ENCODE measurements around the gene YOD1. TPM values are rescaled to one million over a fixed set of nuclear protein-coding genes. Genes with fewer than 3 reads are reported as not detected.

Gene YOD1
- total and polyA plus RNA-seq, 10 of the 15 experiments (the other 5 are each of a cell fraction or from before 2014, with no cell fraction given): 2.1 to 7.9 (median 5.0) TPM

- TF ChIP-seq BRCA1 (IDR thresholded peaks at IDR 0.05; ENCODE audit: low read depth, low read length) (no peak), EED (IDR thresholded peaks at IDR 0.05; ENCODE audit: low read depth) (no peak), STAT3 (IDR thresholded peaks at IDR 0.05; ENCODE audit: low read depth, low read length) (no peak), HDGF (IDR thresholded peaks at IDR 0.05) (no peak)
Observed at GRCh38 chr1:207081806-207082205, 30.8 kb upstream of the YOD1 start (continued).

- Histone ChIP-seq H2AFZ (ENCODE audit: control insufficient read depth, low read depth, low read length) (no peak overlapping the region), H3K36me3 (ENCODE audit: control insufficient read depth in 2 of 2, insufficient read depth in 2 of 2, low read length in 1 of 2) (no peaks in the 10 kb centered on the region), H3K27ac (ENCODE audit: control insufficient read depth, insufficient read depth) (no peak overlapping the region), H3K9me3 (replicated peaks; ENCODE audit: control insufficient read depth, insufficient read depth, low read length) (no peaks in the 10 kb centered on the region), H3K9ac (ENCODE audit: control insufficient read depth, insufficient read depth, low read length) (no peak overlapping the region), H3K4me2 (ENCODE audit: control insufficient read depth, insufficient read depth) (no peak overlapping the region), H3K27me3 (replicated peaks in 1 of 2; ENCODE audit: control insufficient read depth in 2 of 2, insufficient read depth in 2 of 2, low read length in 1 of 2) (no peaks in the 10 kb centered on the region), H3K4me3 (no peak overlapping the region), H4K20me1 (ENCODE audit: control insufficient read depth, insufficient read depth) (no peaks in the 10 kb centered on the region), H3K4me1 (ENCODE audit: control insufficient read depth, insufficient read depth, low read length) (peaks cover 4% of the 10 kb centered on the region; the same call in 1 of the 2 replicates), H3K79me2 (ENCODE audit: control insufficient read depth, insufficient read depth, low read length) (no peaks in the 10 kb centered on the region)
- ATAC-seq (no peak), FAIRE-seq (no peak), DNase-seq (ENCODE audit: low read depth, low spot score) (no peak)
- intact Hi-C loops (cut with micrococcal nuclease; ENCODE audit: unreplicated experiment): loop anchor here (5.0 kb wide), 1 partner anchor 241 kb away; the partner anchor contains the start of gene CD55
- ChIA-PET RAD21 (ENCODE audit: unreplicated experiment) (interaction anchor here (2.4 kb wide), 1 partner anchor 324 kb away, joined by 12 read pairs; no protein-coding TSS in a partner anchor), POLR2A (no interaction called here), SMC1A (ENCODE audit: uncharacterized antibody, unreplicated experiment) (interaction anchor here (1.0 to 7.3 kb wide), 6 partner anchors 11 to 418 kb away, joined by 3 to 65 read pairs (median 10); partner anchors contain the start of gene YOD1), CTCF (interaction anchor here (0.9 to 8.3 kb wide), 13 partner anchors 9 to 419 kb away, joined by 3 to 154 read pairs (median 5); partner anchors contain the start of gene C4BPB)
- in situ Hi-C loops (cut with MboI): no loop called here
- TF ChIP-seq CEBPB (IDR thresholded peaks at IDR 0.05; ENCODE audit: borderline replicate concordance in 1 of 2, low read depth in 2 of 2, low read length in 2 of 2): no peak
- no peak for TF ChIP-seq SIN3A (IDR thresholded peaks at IDR 0.05; ENCODE audit: low read depth, low read length)
- no peak for TF ChIP-seq BCL11A (IDR thresholded peaks at IDR 0.05; ENCODE audit: low read depth, low read length)
- TF ChIP-seq SMAD1 (IDR thresholded peaks at IDR 0.05; ENCODE audit: low read depth, partially characterized antibody): no peak
- no peak for TF ChIP-seq SUPT20H (IDR thresholded peaks at IDR 0.05; ENCODE audit: borderline replicate concordance, control insufficient read depth, low read depth, low read length)
- TF ChIP-seq IRF5 (IDR thresholded peaks at IDR 0.05; ENCODE audit: borderline replicate concordance): no peak
- TF ChIP-seq ZNF687 (IDR thresholded peaks at IDR 0.05): no peak
- TF ChIP-seq GABPA (IDR thresholded peaks at IDR 0.05; ENCODE audit: low read depth): no peak
- TF ChIP-seq TCF7 (IDR thresholded peaks at IDR 0.05; ENCODE audit: borderline replicate concordance): no peak
- no peak for TF ChIP-seq HDAC6 (IDR thresholded peaks at IDR 0.05; ENCODE audit: unreplicated experiment)
- no peak for TF ChIP-seq SREBF1 (IDR thresholded peaks at IDR 0.05; ENCODE audit: low read length)
- no peak for TF ChIP-seq POU2F2 (IDR thresholded peaks at IDR 0.05; ENCODE audit: borderline replicate concordance, low read depth, low read length)
- TF ChIP-seq RFX5 (IDR thresholded peaks at IDR 0.05; ENCODE audit: low read depth, low read length): no peak
- no peak for TF ChIP-seq TAF1 (IDR thresholded peaks at IDR 0.05; ENCODE audit: borderline replicate concordance, low read depth, low read length)
- TF ChIP-seq KLF5 (IDR thresholded peaks at IDR 0.05; ENCODE audit: partially characterized antibody): no peak
- WGBS (ENCODE audit: insufficient coverage, insufficient replicate concordance, low lambda C conversion rate, missing lambda C conversion rate): 49% methylated on average over 2 of the region's 2 CpGs
- no TSS peak for BruUV-seq (replicated peaks)
Observed at GRCh38 chr1:207081088-207081487, 30.1 kb upstream of the YOD1 start.
